Left lung (tissue), 10 donors: ENCODE results near the gene HMGN2. TPM values are rescaled to one million over a fixed set of nuclear protein-coding genes. Genes with fewer than 3 reads are reported as not detected.
"Not testable (repeated sequence)": the region's sequence is repeated elsewhere in the genome, so short reads cannot be mapped to it uniquely, and the experiment has no call there.

ENCODE experiments used
- ATAC-seq: fragments of 200-7000 bp; cut with Tn5 transposase; one replicate; pipeline ENCODE4 v1.9.1; 2020; ENCODE audit warnings: moderate library complexity
- DNase-seq, 4 donors: peaks; one replicate each; pipeline ENCODE4 v3.0.0-alpha.2; 2013 to 2020
- H3K27ac ChIP-seq, 2 donors: fragments of 200-600 bp; sonication (generic) in 1 of 2; one replicate each; pipeline versions ENCODE4 v1.5.0 to v1.8.0; 2020 to 2021
- H3K27me3 ChIP-seq, 2 donors: fragments of 200-600 bp; sonication (generic) in 1 of 2; one replicate each; pipeline versions ENCODE4 v1.5.0 to v1.8.0; 2020 to 2021
- H3K36me3 ChIP-seq, 2 donors: fragments of 200-600 bp; sonication (generic) in 1 of 2; one replicate each; pipeline versions ENCODE4 v1.5.0 to v1.8.0; 2020 to 2021
- H3K4me1 ChIP-seq, 2 donors: fragments of 200-600 bp; one replicate each; pipeline ENCODE4 v1.8.0; 2021
- H3K4me3 ChIP-seq, 2 donors: fragments of 200-600 bp; sonication (generic) in 1 of 2; one replicate each; pipeline versions ENCODE4 v1.5.0 to v1.8.0; 2020 to 2021; ENCODE audit warnings: mild to moderate bottlenecking in 1 of 2
- H3K9me3 ChIP-seq, 2 donors: fragments of 200-600 bp; sonication (generic) in 1 of 2; one replicate each; pipeline versions ENCODE4 v1.5.0 to v1.8.0; 2020 to 2021
- CTCF ChIP-seq, 2 donors: fragments of 200-600 bp; sonication (generic) in 1 of 2; IDR thresholded peaks; one replicate each; pipeline versions ENCODE4 v1.5.0 to v1.8.0; 2021; ENCODE audit warnings: antibody characterized with exemption in 2 of 2
- intact Hi-C, 2 donors: fragments of 100-400 bp; cut with DNase I; formaldehyde crosslinking; loops; one replicate each; pipeline versions ENCODE4 v1.11.2 to v1.14.2; 2022
- polyA plus RNA-seq, 6 donors: library from polyadenylated mRNA; unstranded; fragments of 120-200 nt; gene quantifications; one replicate each; pipeline ENCODE4 v1.2.1, GENCODE V29; 2013; ENCODE audit not compliant: insufficient read length in 6 of 6
- total RNA-seq, 2 donors: library from RNA; stranded (reverse); fragmentation: NEBNext Ultra II Directional; extraction: Animal tissue kit (Norgen Biotek cat#: 25700); gene quantifications; one replicate each; pipeline ENCODE4 v1.2.1, GENCODE V29; 2021
- donor health status: DM: no; HTN: yes; CAD: no.
- donor health status: DM: no; HTN: no; CAD: no.

The HMGN2 gene
- total and polyA plus RNA-seq, 8 donors, result 266 to 1,494 (median 1,086) TPM

- no peaks in the 10 kb centered on the region for H3K36me3 ChIP-seq
- H3K27me3 ChIP-seq, result no peaks in the 10 kb centered on the region
- intact Hi-C loops, result no loop called here
- no peak for TF ChIP-seq CTCF (IDR thresholded peaks at IDR 0.05)
- H3K9me3 ChIP-seq, result no peaks in the 10 kb centered on the region
- H3K4me1 ChIP-seq, result no peaks in the 10 kb centered on the region
- no peak overlapping the region for H3K4me3 ChIP-seq
- DNase-seq (no peak), ATAC-seq (no peak)
- H3K27ac ChIP-seq, result no peak overlapping the region
Measured at GRCh38 chr1:26493938-26494337, 21.7 kb downstream of the HMGN2 start.

GRCh38 chr1:26496861-26497260, 24.6 kb downstream of the HMGN2 start:
- Histone ChIP-seq H3K27ac (no peak overlapping the region), H3K27me3 (no peaks in the 10 kb centered on the region), H3K9me3 (no peaks in the 10 kb centered on the region), H3K4me1 (peaks cover 0 to 15% of the 10 kb centered on the region in 2 donors), H3K4me3 (no peak overlapping the region), H3K36me3 (no peaks in the 10 kb centered on the region)
- no peak for TF ChIP-seq CTCF (IDR thresholded peaks at IDR 0.05)
- DNase-seq (peak in 2 of 4 donors; percentile 69 to 91), ATAC-seq (no peak)
- intact Hi-C loops, result no loop called here

- no peak for TF ChIP-seq CTCF (IDR thresholded peaks at IDR 0.05)
- Histone ChIP-seq H3K4me1 (peaks cover 0 to 19% of the 10 kb centered on the region in 2 donors), H3K4me3 (no peak overlapping the region), H3K36me3 (no peaks in the 10 kb centered on the region), H3K27me3 (no peaks in the 10 kb centered on the region), H3K27ac (no peak overlapping the region), H3K9me3 (no peaks in the 10 kb centered on the region)
- no peak for ATAC-seq
- intact Hi-C loops, result no loop called here
- DNase-seq, result no peak
Measured at GRCh38 chr1:26498894-26499293, 26.7 kb downstream of the HMGN2 start.

GRCh38 chr1:26500488-26501175, 28.4 kb downstream of the HMGN2 start:
- no peak for TF ChIP-seq CTCF (IDR thresholded peaks at IDR 0.05)
- peak overlapping the region; percentile 95 for H3K27ac ChIP-seq
- DNase-seq (peak; percentile 86 to 99 (median 90)), ATAC-seq (peak; percentile 93)
- H3K4me3 ChIP-seq, result peak overlapping the region; percentile 60 to 82
- no peaks in the 10 kb centered on the region for H3K36me3 ChIP-seq
- intact Hi-C loops, result no loop called here
- H3K27me3 ChIP-seq, result no peaks in the 10 kb centered on the region
- H3K9me3 ChIP-seq, result no peaks in the 10 kb centered on the region
- H3K4me1 ChIP-seq, result peaks cover 0 to 19% of the 10 kb centered on the region in 2 donors

- H3K27me3 ChIP-seq, H3K9me3 ChIP-seq, DNase-seq, H3K36me3 ChIP-seq, intact Hi-C loops, H3K4me3 ChIP-seq, H3K4me1 ChIP-seq: not testable (repeated sequence)
- peak; percentile 91 for ATAC-seq
- H3K27ac ChIP-seq, result peak overlapping the region in 1 of 2 donors; percentile 18
Measured at GRCh38 chr1:26510711-26511110, 38.5 kb downstream of the HMGN2 start.

- H3K9me3 ChIP-seq, H3K27me3 ChIP-seq, H3K4me3 ChIP-seq, intact Hi-C loops, DNase-seq, H3K4me1 ChIP-seq, H3K36me3 ChIP-seq, ATAC-seq, H3K27ac ChIP-seq: not testable (repeated sequence)
Measured at GRCh38 chr1:26515836-26516235, 43.6 kb downstream of the HMGN2 start.
